IMR-90 (cell line): ENCODE data around the gene SUGCT. TPM values are rescaled to one million over a fixed set of nuclear protein-coding genes. Genes with fewer than 3 reads are reported as not detected.

ENCODE experiments used
- ATAC-seq: fragments of 200-7000 bp; cut with Tn5 transposase; 2 replicates; pipeline ENCODE4 v1.9.1; 2020; ENCODE audit warnings: low read depth, mild to moderate bottlenecking, moderate library complexity
- BruUV-seq: library from RNA; stranded (reverse); fragments of 400-500 nt; replicated peaks from 2 replicates; lab custom pipeline; 2021; lab: Mats Ljungman, UMichigan
- CTCF ChIA-PET: fragments of 300-600 bp; formaldehyde crosslinking; extraction: SDS; loops from one replicate; lab custom pipeline; 2021; ENCODE audit warnings: antibody characterized with exemption; lab: Yijun Ruan, JAX
- POLR2A ChIA-PET: fragments of 300-600 bp; sonication (Branson Sonifier 250); formaldehyde crosslinking; loops from one replicate; lab custom pipeline; 2022; ENCODE audit warnings: antibody characterized with exemption; ENCODE audit not compliant: unreplicated experiment; lab: Charles Lee
- DNase-seq: peaks from one replicate; pipeline ENCODE4 v3.0.0; 2013
- H2AFZ ChIP-seq: replicated peaks from 2 replicates; pipeline ENCODE3; 2013; ENCODE audit warnings: low read length, mild to moderate bottlenecking; ENCODE audit not compliant: poor library complexity
- H2AK5ac ChIP-seq: 2 replicates; pipeline ENCODE4 v1.6.1; 2013; ENCODE audit warnings: low read depth, low read length, inconsistent platforms
- H2AK9ac ChIP-seq: replicated peaks from 2 replicates; pipeline ENCODE3; 2013; ENCODE audit warnings: mild to moderate bottlenecking, low read depth, low read length, moderate library complexity; ENCODE audit not compliant: poor library complexity
- H2BK120ac ChIP-seq: 2 replicates; pipeline ENCODE4 v1.6.1; 2013; ENCODE audit warnings: low read depth, low read length, inconsistent platforms
- H2BK15ac ChIP-seq: 3 replicates; pipeline ENCODE4 v1.6.1; 2013; ENCODE audit warnings: low read depth, low read length, inconsistent platforms
- H2BK20ac ChIP-seq: 2 replicates; pipeline ENCODE4 v1.6.1; 2013; ENCODE audit warnings: low read depth, mild to moderate bottlenecking, inconsistent platforms, low read length, moderate library complexity
- H2BK5ac ChIP-seq: 2 replicates; pipeline ENCODE4 v1.6.1; 2013; ENCODE audit warnings: mild to moderate bottlenecking, low read depth, low read length, inconsistent platforms; ENCODE audit not compliant: poor library complexity, severe bottlenecking
- H3K14ac ChIP-seq: replicated peaks from 2 replicates; pipeline ENCODE4 v1.6.1; 2013; ENCODE audit warnings: low read depth, low read length, inconsistent platforms
- H3K18ac ChIP-seq: 2 replicates; pipeline ENCODE4 v1.6.1; 2013; ENCODE audit warnings: low read depth, low read length, control low read depth
- H3K23ac ChIP-seq: 2 replicates; pipeline ENCODE4 v1.6.1; 2013; ENCODE audit warnings: low read depth, low read length, inconsistent platforms
- H3K27ac ChIP-seq: 2 replicates; pipeline ENCODE4 v1.5.1; 2013; ENCODE audit warnings: mild to moderate bottlenecking, control low read depth, low read length; ENCODE audit not compliant: insufficient read depth
- H3K27me3 ChIP-seq: 2 replicates; pipeline ENCODE4 v1.6.1; 2013; ENCODE audit warnings: low read length; ENCODE audit not compliant: control insufficient read depth, insufficient read depth
- H3K36me3 ChIP-seq: 2 replicates; pipeline ENCODE4 v1.6.1; 2013; ENCODE audit warnings: low read length, mixed read lengths; ENCODE audit not compliant: control insufficient read depth, insufficient read depth
- H3K4ac ChIP-seq: 2 replicates; pipeline ENCODE4 v1.6.1; 2013; ENCODE audit warnings: low read depth, low read length, inconsistent platforms
- H3K4me1 ChIP-seq: 2 replicates; pipeline ENCODE4 v1.6.1; 2013; ENCODE audit warnings: low read length, mixed read lengths; ENCODE audit not compliant: control insufficient read depth, insufficient read depth
- H3K4me2 ChIP-seq: 2 replicates; pipeline ENCODE4 v1.6.1; 2013; ENCODE audit warnings: low read depth, mild to moderate bottlenecking, control low read depth, low read length, moderate library complexity
- H3K4me3 ChIP-seq: 2 replicates; pipeline ENCODE4 v1.5.1; 2013; ENCODE audit warnings: low read depth, mild to moderate bottlenecking, control low read depth, low read length, moderate library complexity; ENCODE audit not compliant: insufficient read depth
- H3K56ac ChIP-seq: 2 replicates; pipeline ENCODE4 v1.6.1; 2013; ENCODE audit warnings: low read length, inconsistent platforms; ENCODE audit not compliant: insufficient read depth; ENCODE audit errors: extremely low read depth
- H3K79me1 ChIP-seq, 2 experiments: 2 replicates each; pipeline ENCODE4 v1.6.1; 2013; ENCODE audit warnings: low read length in 2 of 2, inconsistent platforms in 1 of 2, low read depth in 1 of 2
- H3K9ac ChIP-seq: 2 replicates; pipeline ENCODE4 v1.6.1; 2013; ENCODE audit warnings: low read depth, low read length, control low read depth
- H3K9me1 ChIP-seq: 2 replicates; pipeline ENCODE4 v1.6.1; 2013; ENCODE audit warnings: low read length, inconsistent platforms; ENCODE audit not compliant: insufficient read depth
- H3K9me3 ChIP-seq: 2 replicates; pipeline ENCODE4 v1.6.1; 2013; ENCODE audit warnings: low read length; ENCODE audit not compliant: control insufficient read depth, insufficient read depth
- H4K20me1 ChIP-seq: 2 replicates; pipeline ENCODE4 v1.6.1; 2013; ENCODE audit warnings: low read length, inconsistent platforms; ENCODE audit not compliant: insufficient read depth
- H4K5ac ChIP-seq: 2 replicates; pipeline ENCODE4 v1.6.1; 2013; ENCODE audit warnings: mild to moderate bottlenecking, low read depth, low read length, control low read depth
- H4K8ac ChIP-seq, 2 experiments: 2 replicates each; pipeline ENCODE4 v1.6.1; 2013; ENCODE audit warnings: low read depth in 2 of 2, low read length in 2 of 2, control low read depth in 1 of 2, inconsistent platforms in 1 of 2
- H4K91ac ChIP-seq: 2 replicates; pipeline ENCODE4 v1.6.1; 2013; ENCODE audit warnings: low read depth, low read length, inconsistent platforms; ENCODE audit not compliant: insufficient read depth
- BHLHE40 ChIP-seq: fragments of 150-350 bp; IDR thresholded peaks from 2 replicates; pipeline ENCODE4 v1.6.1; 2016; ENCODE audit warnings: mild to moderate bottlenecking, low read depth, low read length
- CEBPB ChIP-seq: IDR thresholded peaks from 2 replicates; pipeline ENCODE4 v1.6.1; 2012; ENCODE audit warnings: low read depth, low read length, improper control_type of control experiment
- CTCF ChIP-seq: conservative IDR thresholded peaks from 2 replicates; pipeline ENCODE4 v1.5.1; 2012; ENCODE audit warnings: mild to moderate bottlenecking, low read depth, low read length, improper control_type of control experiment
- FOS ChIP-seq: fragments of 150-350 bp; IDR thresholded peaks from 2 replicates; pipeline ENCODE4 v1.6.1; 2016; ENCODE audit warnings: low read depth, low read length
- MAFK ChIP-seq: IDR thresholded peaks from 2 replicates; pipeline ENCODE4 v1.6.1; 2012; ENCODE audit warnings: low read depth, low read length, improper control_type of control experiment
- MXI1 ChIP-seq: IDR thresholded peaks from 2 replicates; pipeline ENCODE4 v1.6.1; 2012; ENCODE audit warnings: low read depth, mild to moderate bottlenecking, low read length, moderate library complexity, borderline replicate concordance
- NFE2L2 ChIP-seq: fragments of 150-350 bp; IDR thresholded peaks from 2 replicates; pipeline ENCODE4 v1.6.1; 2016; ENCODE audit warnings: low read depth, mild to moderate bottlenecking, low read length
- POLR2A ChIP-seq: IDR thresholded peaks from 2 replicates; pipeline ENCODE4 v1.6.1; 2012; ENCODE audit warnings: mild to moderate bottlenecking, low read depth, low read length
- RAD21 ChIP-seq: IDR thresholded peaks from 2 replicates; pipeline ENCODE4 v1.6.1; 2012; ENCODE audit warnings: low read length, improper control_type of control experiment
- RCOR1 ChIP-seq: IDR thresholded peaks from 2 replicates; pipeline ENCODE4 v1.6.1; 2012; ENCODE audit warnings: mild to moderate bottlenecking, low read length, improper control_type of control experiment; ENCODE audit not compliant: insufficient replicate concordance
- RFX5 ChIP-seq: IDR thresholded peaks from 2 replicates; pipeline ENCODE4 v1.8.0; 2012; ENCODE audit warnings: low read depth, mild to moderate bottlenecking, low read length, moderate library complexity
- SMC3 ChIP-seq: fragments of 150-350 bp; IDR thresholded peaks from 2 replicates; pipeline ENCODE4 v1.6.1; 2016; ENCODE audit warnings: low read depth, mild to moderate bottlenecking, antibody characterized with exemption, low read length, moderate library complexity
- WGBS, 2 experiments: methylation state at CpG; one replicate each; pipeline versions ENCODE4 v1.1.5 to v1.1.7; 2013; ENCODE audit warnings: missing lambda C conversion rate in 2 of 2; ENCODE audit not compliant: insufficient read length in 1 of 2; ENCODE audit errors: extremely low coverage in 2 of 2; 5-methylcytosine and 5-hydroxymethylcytosine counted together
- dilution Hi-C: fragments of 300-500 bp; cut with HindIII; formaldehyde crosslinking; loops from one replicate; pipeline ENCODE4 v1.14.3; 2018; ENCODE audit warnings: low sequenced_read_pairs; ENCODE audit not compliant: unreplicated experiment
- in situ Hi-C: fragments of 300-500 bp; cut with MboI; formaldehyde crosslinking; loops from 3 replicates; pipeline ENCODE4 v1.14.3; 2019; ENCODE audit warnings: low sequenced_read_pairs, inconsistent platforms, mixed read lengths
- intact Hi-C: fragments of 100-400 bp; cut with micrococcal nuclease; formaldehyde crosslinking; loops from 2 replicates; pipeline ENCODE4 v1.10.0; 2022
- polyA plus RNA-seq, 3 experiments: library from polyadenylated mRNA; depleted of rRNA; stranded (reverse); fragments of >200 nt; gene quantifications; 2 replicates each; pipeline ENCODE4 v1.2.3, GENCODE V29; 2012; ENCODE audit warnings: low replicate concordance in 1 of 3
- total RNA-seq: library from RNA; depleted of rRNA; stranded (reverse); fragments of >200 nt; gene quantifications from 2 replicates; pipeline ENCODE4 v1.2.3, GENCODE V29; 2012
- TF ChIP-seq, protein P1 (sequence below): fragments of 150-350 bp; IDR thresholded peaks from 2 replicates; pipeline ENCODE4 v1.6.1; 2016; ENCODE audit warnings: low read depth, mild to moderate bottlenecking, low read length, moderate library complexity, borderline replicate concordance
- TF ChIP-seq, protein P2 (sequence below): fragments of 150-350 bp; IDR thresholded peaks from 2 replicates; pipeline ENCODE4 v1.6.1; 2017; ENCODE audit warnings: mild to moderate bottlenecking, antibody characterized with exemption, low read length, low read depth

SUGCT gene
- total and polyA plus RNA-seq, 2 of the 4 experiments (the other 2 are of a cell fraction): 5.9 to 8.3 TPM

- ATAC-seq (no peak), DNase-seq (peak; percentile 21)
- Histone ChIP-seq H3K27me3 (no peaks in the 10 kb centered on the region), H4K5ac (no peak overlapping the region), H4K8ac (no peak overlapping the region), H2BK20ac (no peak overlapping the region), H3K18ac (no peak overlapping the region), H3K79me1 (no peaks in the 10 kb centered on the region; a peak in 1 of 4 replicates), H3K23ac (no peak overlapping the region), H3K4ac (no peak overlapping the region), H2BK5ac (no peak overlapping the region), H3K36me3 (no peaks in the 10 kb centered on the region), H3K4me1 (peaks cover 4% of the 10 kb centered on the region; the same call in 1 of the 2 replicates), H4K20me1 (no peaks in the 10 kb centered on the region), H2AFZ (no peak overlapping the region), H3K9me1 (peaks cover 13% of the 10 kb centered on the region; the same call in 1 of the 2 replicates), H2BK120ac (no peak overlapping the region), H4K91ac (no peak overlapping the region), H2AK5ac (no peak overlapping the region), H2AK9ac (no peak overlapping the region), H3K4me3 (no peak overlapping the region), H3K27ac (no peak overlapping the region), H3K4me2 (no peak overlapping the region), H3K9me3 (no peaks in the 10 kb centered on the region), H3K56ac (no peak overlapping the region), H2BK15ac (0 out of 3 replicates have a peak overlapping the region, but pooled peaks have one; percentile 44), H3K9ac (no peak overlapping the region), H3K14ac (no peak overlapping the region; the same call in 1 of the 2 replicates)
- POLR2A ChIA-PET: no interaction called here
- in situ Hi-C loops: no loop called here
- CTCF ChIA-PET: no interaction called here
- TF ChIP-seq CEBPB (no peak), FOS (no peak), BHLHE40 (no peak), RCOR1 (no peak), CTCF (no peak), SMC3 (no peak), RFX5 (no peak), RAD21 (no peak), NFE2L2 (no peak), MXI1 (no peak), MAFK (no peak), POLR2A (no peak)
- TF ChIP-seq, protein P1, sequence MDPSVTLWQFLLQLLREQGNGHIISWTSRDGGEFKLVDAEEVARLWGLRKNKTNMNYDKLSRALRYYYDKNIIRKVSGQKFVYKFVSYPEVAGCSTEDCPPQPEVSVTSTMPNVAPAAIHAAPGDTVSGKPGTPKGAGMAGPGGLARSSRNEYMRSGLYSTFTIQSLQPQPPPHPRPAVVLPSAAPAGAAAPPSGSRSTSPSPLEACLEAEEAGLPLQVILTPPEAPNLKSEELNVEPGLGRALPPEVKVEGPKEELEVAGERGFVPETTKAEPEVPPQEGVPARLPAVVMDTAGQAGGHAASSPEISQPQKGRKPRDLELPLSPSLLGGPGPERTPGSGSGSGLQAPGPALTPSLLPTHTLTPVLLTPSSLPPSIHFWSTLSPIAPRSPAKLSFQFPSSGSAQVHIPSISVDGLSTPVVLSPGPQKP: no peak
- TF ChIP-seq, protein P2, sequence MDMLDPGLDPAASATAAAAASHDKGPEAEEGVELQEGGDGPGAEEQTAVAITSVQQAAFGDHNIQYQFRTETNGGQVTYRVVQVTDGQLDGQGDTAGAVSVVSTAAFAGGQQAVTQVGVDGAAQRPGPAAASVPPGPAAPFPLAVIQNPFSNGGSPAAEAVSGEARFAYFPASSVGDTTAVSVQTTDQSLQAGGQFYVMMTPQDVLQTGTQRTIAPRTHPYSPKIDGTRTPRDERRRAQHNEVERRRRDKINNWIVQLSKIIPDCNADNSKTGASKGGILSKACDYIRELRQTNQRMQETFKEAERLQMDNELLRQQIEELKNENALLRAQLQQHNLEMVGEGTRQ: no peak
- no TSS peak for BruUV-seq
- intact Hi-C loops: no loop called here
- dilution Hi-C loops: no loop called here
- WGBS, 2 experiments: 67% methylated on average over 1 of the region's 1 CpG; no CpG with 5 or more reads in 1 of the 2 experiments
These were observed 435.4 kb downstream of the SUGCT start for GRCh38 chr7:40570223-40570622.
